A549 (cell line): Measurements from ENCODE around the gene MYO1B. TPM values are rescaled to one million over a fixed set of nuclear protein-coding genes. Genes with fewer than 3 reads are reported as not detected.
A peak's percentile ranks its signal among the peaks of the same experiment; 100 is the strongest.

Experiments
- ATAC-seq, 2 experiments: fragments of 200-7000 bp in 1 of 2; fragments of >200 bp in 1 of 2; cut with Nextera tagmentation in 1 of 2; cut with Tn5 transposase in 1 of 2; 3 replicates each; pipeline versions ENCODE4 v1.8.0 to v1.9.1; 2018 to 2020; ENCODE audit warnings: mild to moderate bottlenecking in 1 of 2, moderate library complexity in 1 of 2
- CTCF ChIA-PET: fragments of 300-600 bp; sonication (Branson Sonifier 250); formaldehyde crosslinking; extraction: SDS; loops from one replicate; lab custom pipeline; 2021; ENCODE audit warnings: antibody characterized with exemption, inconsistent platforms; lab: Yijun Ruan, JAX
- POLR2A ChIA-PET: fragments of 350-600 bp; formaldehyde crosslinking; extraction: SDS; loops from one replicate; lab custom pipeline; 2021; ENCODE audit warnings: antibody characterized with exemption, inconsistent platforms; lab: Yijun Ruan, JAX
- DNase-seq, 2 experiments: peaks; one replicate each; pipeline versions ENCODE4 v3.0.0 to v3.0.0-alpha.2; 2011 to 2016; ENCODE audit warnings: low read depth in 1 of 2, low spot score in 1 of 2
- FAIRE-seq: peaks from 2 replicates; lab custom pipeline; 2011; peaks lifted over from hg19 to GRCh38; lab: Jason Lieb, UNC
- H3K27ac ChIP-seq, 2 experiments: fragments of >200 bp; sonication (Bioruptor Twin); formaldehyde crosslinking; 3 replicates each; pipeline ENCODE4 v1.5.1; 2016 to 2017
- H3K4me1 ChIP-seq: fragments of >200 bp; sonication (Bioruptor Twin); formaldehyde crosslinking; 3 replicates; pipeline ENCODE4 v1.6.1; 2016
- H3K4me2 ChIP-seq: fragments of >200 bp; sonication (Bioruptor Twin); formaldehyde crosslinking; 3 replicates; pipeline ENCODE4 v1.6.1; 2016
- H3K4me3 ChIP-seq: fragments of >200 bp; sonication (Bioruptor Twin); formaldehyde crosslinking; 3 replicates; pipeline ENCODE4 v1.5.1; 2016
- H3K9me3 ChIP-seq: fragments of >200 bp; sonication (Bioruptor Twin); formaldehyde crosslinking; 3 replicates; pipeline ENCODE4 v1.6.1; 2016
- BCL3 ChIP-seq: fragments of >200 bp; sonication (Bioruptor Twin); formaldehyde crosslinking; IDR thresholded peaks from 3 replicates; pipeline ENCODE4 v1.6.1; 2016
- CBX2 ChIP-seq: fragments of 200-600 bp; sonication (generic); IDR thresholded peaks from 2 replicates; pipeline ENCODE4 v1.6.1; 2016; ENCODE audit warnings: low read depth, mild to moderate bottlenecking, borderline replicate concordance
- CEBPB ChIP-seq, 2 experiments: fragments of >200 bp in 1 of 2; sonication (Bioruptor Twin) in 1 of 2; formaldehyde crosslinking in 1 of 2; IDR thresholded peaks; 2 replicates each; pipeline ENCODE4 v1.6.1; 2012 to 2016
- EHMT2 ChIP-seq: fragments of 200-600 bp; sonication (generic); IDR thresholded peaks from 2 replicates; pipeline ENCODE4 v1.6.1; 2016; ENCODE audit warnings: antibody characterized with exemption, low read depth, mild to moderate bottlenecking, moderate library complexity
- FOSL2 ChIP-seq, 2 experiments: fragments of 450-650 bp in 1 of 2; fragments of >200 bp in 1 of 2; sonication (Bioruptor Twin) in 1 of 2; formaldehyde crosslinking; IDR thresholded peaks; 2 replicates each; pipeline versions ENCODE4 v1.5.0 to v1.6.1; 2016 to 2020; ENCODE audit warnings: mild to moderate bottlenecking in 1 of 2, moderate library complexity in 1 of 2
- GATA3 ChIP-seq: IDR thresholded peaks from 2 replicates; pipeline ENCODE4 v1.6.1; 2012; ENCODE audit warnings: borderline replicate concordance
- HES2 ChIP-seq: fragments of >200 bp; sonication (Bioruptor Twin); formaldehyde crosslinking; IDR thresholded peaks from 2 replicates; pipeline ENCODE4 v1.6.1; 2016
- HEYL ChIP-seq: fragments of 250-450 bp; sonication (Bioruptor Pico); IDR thresholded peaks from 2 replicates; pipeline ENCODE4 v1.8.0; 2021; ENCODE audit warnings: mild to moderate bottlenecking, moderate library complexity
- HOXA7 ChIP-seq: fragments of 250-450 bp; sonication (Bioruptor Pico); IDR thresholded peaks from 2 replicates; pipeline ENCODE4 v1.5.0; 2020; ENCODE audit warnings: mild to moderate bottlenecking, moderate library complexity
- JUNB ChIP-seq: fragments of >200 bp; sonication (Bioruptor Twin); formaldehyde crosslinking; IDR thresholded peaks from 2 replicates; pipeline ENCODE4 v1.6.1; 2016
- KDM5A ChIP-seq: fragments of 200-600 bp; sonication (generic); IDR thresholded peaks from 2 replicates; pipeline ENCODE4 v1.6.1; 2016; ENCODE audit warnings: antibody characterized with exemption, mild to moderate bottlenecking
- MAZ ChIP-seq: fragments of 150-350 bp; IDR thresholded peaks from 2 replicates; pipeline ENCODE4 v1.6.1; 2014; ENCODE audit warnings: antibody characterized with exemption, low read depth, low read length, borderline replicate concordance
- NR3C1 ChIP-seq: fragments of >200 bp; sonication (Bioruptor Twin); formaldehyde crosslinking; IDR thresholded peaks from 3 replicates; pipeline ENCODE4 v1.6.1; 2017
- POLR2A ChIP-seq: IDR thresholded peaks from 2 replicates; pipeline ENCODE4 v1.6.1; 2012; ENCODE audit warnings: mild to moderate bottlenecking, low read length
- RAD21 ChIP-seq, 2 experiments: fragments of >200 bp in 1 of 2; sonication (Bioruptor Twin) in 1 of 2; formaldehyde crosslinking in 1 of 2; IDR thresholded peaks in 1 of 2; conservative IDR thresholded peaks in 1 of 2; 2 replicates in 1 of 2; 3 replicates in 1 of 2; pipeline ENCODE4 v1.6.1; 2012 to 2018; ENCODE audit warnings: inconsistent platforms in 1 of 2
- RCOR1 ChIP-seq: fragments of 150-350 bp; IDR thresholded peaks from 2 replicates; pipeline ENCODE4 v1.6.1; 2014; ENCODE audit warnings: antibody characterized with exemption, low read length, low read depth
- SMC3 ChIP-seq: fragments of >200 bp; sonication (Bioruptor Twin); formaldehyde crosslinking; IDR thresholded peaks from 3 replicates; pipeline ENCODE4 v1.6.1; 2018; ENCODE audit warnings: inconsistent platforms
- SREBF2 ChIP-seq: fragments of 450-650 bp; IDR thresholded peaks from 2 replicates; pipeline ENCODE4 v1.6.1; 2014; ENCODE audit warnings: mild to moderate bottlenecking, moderate library complexity
- ZFP36 ChIP-seq: fragments of 450-650 bp; IDR thresholded peaks from 2 replicates; pipeline ENCODE4 v1.6.1; 2014; ENCODE audit warnings: borderline replicate concordance; ENCODE audit not compliant: partially characterized antibody
- ZSCAN20 ChIP-seq: fragments of 250-450 bp; sonication (Bioruptor Pico); IDR thresholded peaks from 2 replicates; pipeline ENCODE4 v1.8.0; 2022; ENCODE audit warnings: mild to moderate bottlenecking, moderate library complexity
- whole genome bisulfite sequencing: methylation state at CpG from one replicate; pipeline ENCODE4 v1.1.6; 2017; ENCODE audit errors: missing lambda C conversion rate; 5-methylcytosine and 5-hydroxymethylcytosine counted together
- polyA plus RNA-seq, 4 experiments: library from polyadenylated mRNA; depleted of rRNA in 3 of 4; stranded (reverse); fragments of >200 nt; fragmentation: RNase III in 1 of 4; extraction: RNeasy Plus Mini Kit Qiagen cat#74134 plus additional on column Dnase treatment in 1 of 4; gene quantifications; 2 replicates in 3 of 4; 3 replicates in 1 of 4; pipeline ENCODE4 v1.2.3, GENCODE V29; 2011 to 2017
- TF ChIP-seq, protein P1 (sequence below): fragments of 150-350 bp; IDR thresholded peaks from 2 replicates; pipeline ENCODE4 v1.6.1; 2014; ENCODE audit warnings: low read depth, mild to moderate bottlenecking, low read length
- TF ChIP-seq, protein P2 (sequence below): fragments of 200-600 bp; sonication (generic); IDR thresholded peaks from 2 replicates; pipeline ENCODE4 v1.6.1; 2016; ENCODE audit warnings: antibody characterized with exemption, mild to moderate bottlenecking, moderate library complexity

Gene MYO1B
- polyA plus RNA-seq, 2 of the 4 experiments (the other 2 are of a cell fraction) = 77.7 to 159 TPM

DNA sequence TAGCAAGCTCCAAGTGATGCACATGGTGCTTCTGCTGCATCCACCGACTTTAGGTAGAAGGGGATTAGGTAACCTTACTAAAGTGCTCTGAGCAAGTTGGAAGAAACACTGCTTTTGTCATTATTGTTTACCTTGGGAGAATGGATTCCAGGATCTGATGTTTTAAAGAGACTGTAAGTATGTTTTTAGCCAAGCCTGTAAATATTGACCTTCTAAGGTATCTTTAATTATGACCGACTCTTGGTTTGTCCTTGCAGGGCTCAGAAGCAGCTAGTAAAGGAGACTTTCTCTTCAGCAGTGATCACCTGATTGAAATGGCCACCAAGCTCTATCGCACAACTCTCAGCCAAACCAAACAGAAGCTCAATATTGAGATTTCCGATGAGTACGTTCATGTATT lies 170.7 kb downstream of the MYO1B start:
- Histone ChIP-seq H3K9me3 (no peaks in the 10 kb centered on the region), H3K27ac (no peak overlapping the region), H3K4me2 (no peak overlapping the region), H3K4me3 (no peak overlapping the region), H3K4me1 (peaks cover 9% of the 10 kb centered on the region; the same call in 2 of the 3 replicates)
- ChIA-PET CTCF (interaction anchor here (0.5 to 2.1 kb wide), 4 partner anchors 12 to 332 kb away, joined by 3 to 6 read pairs (median 3); no protein-coding TSS in a partner anchor), POLR2A (no interaction called here)
- TF ChIP-seq RCOR1 (no peak), ZSCAN20 (CRISPR knock-in tag) (no peak), ZFP36 (no peak), RAD21 (conservative IDR thresholded peaks at IDR 0.05 in 1 of 2, IDR thresholded peaks at IDR 0.05 in 1 of 2) (no peak), SREBF2 (no peak), GATA3 (no peak), SMC3 (no peak), BCL3 (no peak)
- TF ChIP-seq, protein P1, sequence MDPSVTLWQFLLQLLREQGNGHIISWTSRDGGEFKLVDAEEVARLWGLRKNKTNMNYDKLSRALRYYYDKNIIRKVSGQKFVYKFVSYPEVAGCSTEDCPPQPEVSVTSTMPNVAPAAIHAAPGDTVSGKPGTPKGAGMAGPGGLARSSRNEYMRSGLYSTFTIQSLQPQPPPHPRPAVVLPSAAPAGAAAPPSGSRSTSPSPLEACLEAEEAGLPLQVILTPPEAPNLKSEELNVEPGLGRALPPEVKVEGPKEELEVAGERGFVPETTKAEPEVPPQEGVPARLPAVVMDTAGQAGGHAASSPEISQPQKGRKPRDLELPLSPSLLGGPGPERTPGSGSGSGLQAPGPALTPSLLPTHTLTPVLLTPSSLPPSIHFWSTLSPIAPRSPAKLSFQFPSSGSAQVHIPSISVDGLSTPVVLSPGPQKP = no peak
- no peak for FAIRE-seq
- DNase-seq = no peak
- 84% methylated on average over 5 of the region's 5 CpGs for WGBS
- no peak for ATAC-seq

- Histone ChIP-seq H3K4me2 (no peak overlapping the region), H3K4me1 (peaks cover 9% of the 10 kb centered on the region; the same call in 2 of the 3 replicates), H3K27ac (no peak overlapping the region), H3K9me3 (no peaks in the 10 kb centered on the region), H3K4me3 (no peak overlapping the region)
- TF ChIP-seq JUNB (no peak), EHMT2 (no peak), RAD21 (conservative IDR thresholded peaks at IDR 0.05 in 1 of 2, IDR thresholded peaks at IDR 0.05 in 1 of 2) (no peak), HEYL (CRISPR knock-in tag) (no peak), NR3C1 (no peak), CBX2 (no peak), BCL3 (no peak)
- 96% methylated on average over 7 of the region's 7 CpGs for WGBS
- ATAC-seq = peak in 1 of 2 experiments; percentile 41; a peak in 3 of 6 replicates
- no peak for FAIRE-seq
- POLR2A ChIA-PET = no interaction called here
- CTCF ChIA-PET = interaction anchor here (1.7 kb wide), 1 partner anchor 11 kb away, joined by 5 read pairs; no protein-coding TSS in a partner anchor
- DNase-seq = no peak
Observed at GRCh38 chr2:191417746-191418145, 172.5 kb downstream of the MYO1B start.

DNA sequence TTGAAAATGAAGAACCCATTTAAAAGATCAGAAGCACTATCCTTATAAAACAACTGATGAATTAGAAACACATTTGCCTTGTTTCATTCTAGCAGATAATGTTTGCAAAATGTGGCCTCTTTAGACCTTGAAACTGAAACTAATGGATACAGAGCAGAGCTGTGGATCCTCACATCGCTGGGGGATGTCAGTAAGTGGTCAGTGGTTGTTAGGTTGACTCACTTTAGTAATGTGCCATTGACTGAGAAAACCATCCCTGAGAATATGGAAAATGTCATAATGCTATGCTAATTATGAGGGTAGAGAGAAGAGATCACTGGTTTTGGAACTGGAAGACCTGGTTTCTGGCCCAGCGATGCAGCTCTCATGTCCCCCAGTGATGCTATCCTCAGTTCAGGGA lies 176.7 kb downstream of the MYO1B start:
- CTCF ChIA-PET = interaction anchor here (0.7 kb wide), 1 partner anchor 79 kb away, joined by 4 read pairs; no protein-coding TSS in a partner anchor
- H3K9me3 ChIP-seq = no peaks in the 10 kb centered on the region
- no peak for DNase-seq
- no peak for FAIRE-seq
- no peak overlapping the region for H3K4me2 ChIP-seq
- peaks cover 9% of the 10 kb centered on the region; the same call in 2 of the 3 replicates for H3K4me1 ChIP-seq
- POLR2A ChIA-PET = no interaction called here
- TF ChIP-seq POLR2A (no peak), HES2 (no peak), MAZ (no peak), GATA3 (no peak), FOSL2 (IDR thresholded peaks at IDR 0.05) (no peak), FOSL2 (CRISPR knock-in tag; IDR thresholded peaks at IDR 0.05) (no peak), SMC3 (no peak), KDM5A (no peak), CEBPB (IDR thresholded peaks at IDR 0.05) (no peak), HOXA7 (no peak)
- TF ChIP-seq, protein P2, sequence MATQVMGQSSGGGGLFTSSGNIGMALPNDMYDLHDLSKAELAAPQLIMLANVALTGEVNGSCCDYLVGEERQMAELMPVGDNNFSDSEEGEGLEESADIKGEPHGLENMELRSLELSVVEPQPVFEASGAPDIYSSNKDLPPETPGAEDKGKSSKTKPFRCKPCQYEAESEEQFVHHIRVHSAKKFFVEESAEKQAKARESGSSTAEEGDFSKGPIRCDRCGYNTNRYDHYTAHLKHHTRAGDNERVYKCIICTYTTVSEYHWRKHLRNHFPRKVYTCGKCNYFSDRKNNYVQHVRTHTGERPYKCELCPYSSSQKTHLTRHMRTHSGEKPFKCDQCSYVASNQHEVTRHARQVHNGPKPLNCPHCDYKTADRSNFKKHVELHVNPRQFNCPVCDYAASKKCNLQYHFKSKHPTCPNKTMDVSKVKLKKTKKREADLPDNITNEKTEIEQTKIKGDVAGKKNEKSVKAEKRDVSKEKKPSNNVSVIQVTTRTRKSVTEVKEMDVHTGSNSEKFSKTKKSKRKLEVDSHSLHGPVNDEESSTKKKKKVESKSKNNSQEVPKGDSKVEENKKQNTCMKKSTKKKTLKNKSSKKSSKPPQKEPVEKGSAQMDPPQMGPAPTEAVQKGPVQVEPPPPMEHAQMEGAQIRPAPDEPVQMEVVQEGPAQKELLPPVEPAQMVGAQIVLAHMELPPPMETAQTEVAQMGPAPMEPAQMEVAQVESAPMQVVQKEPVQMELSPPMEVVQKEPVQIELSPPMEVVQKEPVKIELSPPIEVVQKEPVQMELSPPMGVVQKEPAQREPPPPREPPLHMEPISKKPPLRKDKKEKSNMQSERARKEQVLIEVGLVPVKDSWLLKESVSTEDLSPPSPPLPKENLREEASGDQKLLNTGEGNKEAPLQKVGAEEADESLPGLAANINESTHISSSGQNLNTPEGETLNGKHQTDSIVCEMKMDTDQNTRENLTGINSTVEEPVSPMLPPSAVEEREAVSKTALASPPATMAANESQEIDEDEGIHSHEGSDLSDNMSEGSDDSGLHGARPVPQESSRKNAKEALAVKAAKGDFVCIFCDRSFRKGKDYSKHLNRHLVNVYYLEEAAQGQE = no peak
- no peak overlapping the region for H3K27ac ChIP-seq
- WGBS = 91% methylated on average over 2 of the region's 2 CpGs
- H3K4me3 ChIP-seq = no peak overlapping the region
- ATAC-seq = no peak
